ENCODE measurements around the gene CD83.

Gene CD83

DNA sequence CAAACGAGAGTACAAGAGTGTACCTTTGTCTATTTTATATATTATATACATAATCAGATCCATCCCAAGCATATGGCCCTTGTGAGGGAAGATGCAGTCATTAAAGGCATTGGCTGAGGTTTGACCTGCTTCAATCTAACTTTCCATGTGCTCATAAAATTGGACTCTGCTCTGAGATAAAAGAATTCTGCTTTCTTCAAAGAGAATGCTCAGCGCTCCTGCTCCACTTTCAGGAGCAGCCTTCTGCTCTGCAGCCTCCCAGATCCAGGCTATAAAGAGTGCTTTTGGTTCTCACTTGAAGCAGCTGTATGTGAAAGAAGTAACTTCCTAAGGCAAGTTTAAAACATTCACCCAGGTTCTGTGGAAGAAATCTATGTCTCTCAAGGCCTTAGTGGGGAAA lies 45.3 kb downstream of the CD83 start:
- Histone ChIP-seq H3K27ac (ENCODE audit: insufficient read depth, low read depth, low read length, poor library complexity, severe bottlenecking) (no peak overlapping the region), H3K36me3 (ENCODE audit: control insufficient read depth, insufficient read depth, low read length) (no peaks in the 10 kb centered on the region), H3K27me3 (ENCODE audit: control insufficient read depth, insufficient read depth, low read length, poor library complexity, severe bottlenecking) (no peaks in the 10 kb centered on the region), H3K9me3 (ENCODE audit: control insufficient read depth, low read length) (no peaks in the 10 kb centered on the region), H3K4me3 (ENCODE audit: insufficient read depth, low read depth, low read length) (no peak overlapping the region), H3K4me1 (ENCODE audit: control insufficient read depth, insufficient read depth, low read length) (no peaks in the 10 kb centered on the region)
- 96 to 97% methylated on average over 1 of the region's 2 CpGs for WGBS, 2 experiments

DNA sequence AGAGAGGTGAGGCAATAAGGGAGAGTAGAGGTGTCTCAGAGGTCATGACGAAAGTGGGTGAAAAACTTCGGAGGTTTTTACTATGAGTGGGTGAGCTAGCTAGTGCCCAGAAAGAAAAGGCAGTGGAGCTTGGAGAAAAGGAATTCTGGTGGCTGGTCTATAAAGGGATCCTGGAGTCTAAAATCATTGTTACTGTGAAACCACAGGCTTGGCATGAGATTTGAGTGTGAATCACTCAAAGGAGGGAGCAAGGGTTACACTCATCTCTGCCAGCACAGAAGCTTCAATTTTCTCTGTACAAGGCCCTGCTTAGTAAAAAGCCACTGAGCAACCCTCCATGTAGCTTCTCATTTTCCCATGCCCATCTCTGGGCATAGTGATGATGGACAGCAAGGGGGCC lies 47.5 kb downstream of the CD83 start:
- 94% methylated on average over 2 of the region's 2 CpGs for WGBS, 2 experiments
- Histone ChIP-seq H3K9me3 (ENCODE audit: control insufficient read depth, low read length) (no peaks in the 10 kb centered on the region), H3K27me3 (ENCODE audit: control insufficient read depth, insufficient read depth, low read length, poor library complexity, severe bottlenecking) (no peaks in the 10 kb centered on the region), H3K27ac (ENCODE audit: insufficient read depth, low read depth, low read length, poor library complexity, severe bottlenecking) (no peak overlapping the region), H3K36me3 (ENCODE audit: control insufficient read depth, insufficient read depth, low read length) (no peaks in the 10 kb centered on the region), H3K4me1 (ENCODE audit: control insufficient read depth, insufficient read depth, low read length) (no peaks in the 10 kb centered on the region), H3K4me3 (ENCODE audit: insufficient read depth, low read depth, low read length) (no peak overlapping the region)

DNA sequence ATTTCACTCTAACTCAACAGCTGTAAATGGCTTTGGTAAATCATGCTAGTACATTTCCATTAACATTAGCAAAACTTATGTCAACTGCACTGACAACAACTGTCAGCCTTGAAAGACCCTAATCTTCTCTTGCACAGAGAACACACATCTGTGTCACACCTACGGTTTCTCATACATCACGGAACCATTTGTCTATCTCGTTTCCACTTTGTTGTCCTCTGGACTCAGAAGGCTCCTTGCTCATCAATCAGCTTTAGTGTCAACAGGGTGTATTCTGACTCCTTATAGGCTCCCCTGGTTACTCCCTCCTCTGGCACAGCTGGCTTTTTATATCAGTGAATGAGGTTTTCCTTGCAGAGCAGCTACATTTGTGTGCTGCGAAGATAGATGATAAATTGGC lies 49.3 kb downstream of the CD83 start:
- Histone ChIP-seq H3K36me3 (ENCODE audit: control insufficient read depth, insufficient read depth, low read length) (no peaks in the 10 kb centered on the region), H3K27me3 (ENCODE audit: control insufficient read depth, insufficient read depth, low read length, poor library complexity, severe bottlenecking) (no peaks in the 10 kb centered on the region), H3K4me1 (ENCODE audit: control insufficient read depth, insufficient read depth, low read length) (no peaks in the 10 kb centered on the region), H3K27ac (ENCODE audit: insufficient read depth, low read depth, low read length, poor library complexity, severe bottlenecking) (no peak overlapping the region), H3K9me3 (ENCODE audit: control insufficient read depth, low read length) (no peaks in the 10 kb centered on the region), H3K4me3 (ENCODE audit: insufficient read depth, low read depth, low read length) (no peak overlapping the region)
- WGBS, 2 experiments = 76 to 89% methylated on average over 4 of the region's 4 CpGs

DNA sequence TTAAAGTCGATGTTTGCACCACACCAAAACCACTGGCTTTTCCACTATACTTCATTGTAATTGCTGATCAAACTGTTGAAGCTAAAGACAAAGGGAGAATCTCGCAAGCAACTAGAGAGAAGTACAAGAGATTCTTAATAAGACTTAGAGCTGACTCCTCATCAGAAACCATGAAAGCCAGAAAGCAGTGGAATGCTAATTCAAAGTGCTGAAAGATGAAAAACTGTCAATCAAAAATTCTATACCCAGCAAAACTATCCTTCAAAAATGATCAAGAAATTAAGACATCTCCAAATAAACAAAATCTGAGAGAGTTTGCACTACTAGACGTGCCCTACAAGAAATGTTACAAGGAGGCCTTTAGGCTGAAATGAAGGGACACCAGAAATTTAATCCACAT lies 52.6 kb downstream of the CD83 start:
- Histone ChIP-seq H3K36me3 (ENCODE audit: control insufficient read depth, insufficient read depth, low read length) (no peaks in the 10 kb centered on the region), H3K27ac (ENCODE audit: insufficient read depth, low read depth, low read length, poor library complexity, severe bottlenecking) (no peak overlapping the region), H3K9me3 (ENCODE audit: control insufficient read depth, low read length) (no peaks in the 10 kb centered on the region), H3K4me3 (ENCODE audit: insufficient read depth, low read depth, low read length) (no peak overlapping the region), H3K27me3 (ENCODE audit: control insufficient read depth, insufficient read depth, low read length, poor library complexity, severe bottlenecking) (no peaks in the 10 kb centered on the region), H3K4me1 (ENCODE audit: control insufficient read depth, insufficient read depth, low read length) (no peaks in the 10 kb centered on the region)
- 96 to 100% methylated on average over 2 to 3 of the region's 3 CpGs for WGBS, 2 experiments

DNA sequence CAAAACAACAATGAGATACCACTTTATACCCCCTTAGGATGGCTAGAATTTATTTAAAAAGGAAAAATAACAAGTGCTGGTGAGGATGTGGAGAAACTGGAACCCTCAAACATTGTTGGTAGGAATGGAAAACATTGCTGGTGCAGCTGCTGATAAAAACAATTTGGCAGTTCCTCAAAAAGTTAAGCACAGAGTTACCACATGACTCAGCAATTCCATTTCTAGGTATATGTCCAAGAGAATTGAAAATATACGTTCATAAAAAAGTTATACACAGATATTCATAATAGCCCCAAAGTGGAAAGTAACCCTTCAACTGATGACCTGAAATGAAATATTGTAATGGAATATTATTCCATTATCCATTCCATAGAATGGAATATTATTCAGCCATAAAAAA lies 55.0 kb downstream of the CD83 start:
- WGBS, 2 experiments = no CpG with 5 or more reads among the region's 1 CpG

DNA sequence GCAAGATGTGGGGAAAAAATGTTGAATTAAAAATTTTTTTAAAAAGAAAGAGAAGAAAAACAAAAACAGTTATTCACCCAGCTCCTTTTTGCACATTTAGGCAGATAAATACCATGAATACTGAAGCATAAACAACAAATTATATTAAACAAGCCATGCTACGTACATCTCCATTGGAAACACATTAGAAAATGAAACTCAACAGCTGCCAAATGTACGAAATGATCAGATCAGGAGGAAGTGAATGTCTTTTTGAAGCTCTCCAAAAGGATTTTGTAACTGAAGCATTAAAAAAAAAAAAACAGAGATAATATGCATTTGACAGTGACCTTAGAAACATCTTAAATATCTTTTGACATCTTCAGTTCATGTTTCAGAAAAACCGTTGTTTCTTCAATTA lies 56.7 kb downstream of the CD83 start:
- no peak overlapping the region for H3K27ac ChIP-seq (ENCODE audit: insufficient read depth, low read depth, low read length, poor library complexity, severe bottlenecking)
- H3K36me3 ChIP-seq (ENCODE audit: control insufficient read depth, insufficient read depth, low read length) = no peaks in the 10 kb centered on the region
- H3K4me1 ChIP-seq (ENCODE audit: control insufficient read depth, insufficient read depth, low read length) = no peaks in the 10 kb centered on the region
- no peak overlapping the region for H3K4me3 ChIP-seq (ENCODE audit: insufficient read depth, low read depth, low read length)
- WGBS, 2 experiments = 88 to 98% methylated on average over 2 to 3 of the region's 3 CpGs
- no peaks in the 10 kb centered on the region for H3K27me3 ChIP-seq (ENCODE audit: control insufficient read depth, insufficient read depth, low read length, poor library complexity, severe bottlenecking)
- H3K9me3 ChIP-seq (ENCODE audit: control insufficient read depth, low read length) = no peaks in the 10 kb centered on the region

More for the DNA sequence above, 55.0 kb downstream of the CD83 start:
- Histone ChIP-seq H3K4me1 (ENCODE audit: control insufficient read depth, insufficient read depth, low read length) (no peaks in the 10 kb centered on the region), H3K27me3 (ENCODE audit: control insufficient read depth, insufficient read depth, low read length, poor library complexity, severe bottlenecking) (no peaks in the 10 kb centered on the region), H3K4me3 (ENCODE audit: insufficient read depth, low read depth, low read length) (no peak overlapping the region), H3K9me3 (ENCODE audit: control insufficient read depth, low read length) (no peaks in the 10 kb centered on the region), H3K36me3 (ENCODE audit: control insufficient read depth, insufficient read depth, low read length) (no peaks in the 10 kb centered on the region), H3K27ac (ENCODE audit: insufficient read depth, low read depth, low read length, poor library complexity, severe bottlenecking) (no peak overlapping the region)

DNA sequence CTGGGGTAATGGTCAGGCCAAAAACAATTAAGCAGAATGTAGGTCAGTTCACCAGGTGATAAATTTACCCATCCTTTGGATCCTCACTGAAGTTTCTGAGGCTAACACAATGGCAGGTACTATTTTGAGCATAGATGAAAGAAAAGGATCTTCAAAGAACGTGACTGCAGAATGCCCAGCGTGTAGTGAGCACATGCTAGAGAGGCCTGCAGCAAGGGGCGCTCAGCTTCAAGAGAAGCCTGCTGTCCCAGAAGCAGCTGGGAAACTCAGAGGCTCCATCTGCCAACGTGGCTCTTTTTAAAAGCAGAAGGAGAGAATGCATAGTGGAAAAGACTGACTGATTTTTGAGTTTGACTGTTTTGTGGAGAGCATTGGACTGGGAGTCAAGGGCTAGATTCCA lies 57.4 kb downstream of the CD83 start:
- no peaks in the 10 kb centered on the region for H3K9me3 ChIP-seq (ENCODE audit: control insufficient read depth, low read length)
- H3K27me3 ChIP-seq (ENCODE audit: control insufficient read depth, insufficient read depth, low read length, poor library complexity, severe bottlenecking) = no peaks in the 10 kb centered on the region
- WGBS, 2 experiments = 78 to 82% methylated on average over 4 of the region's 4 CpGs
- no peak overlapping the region for H3K4me3 ChIP-seq (ENCODE audit: insufficient read depth, low read depth, low read length)
- no peaks in the 10 kb centered on the region for H3K36me3 ChIP-seq (ENCODE audit: control insufficient read depth, insufficient read depth, low read length)
- no peaks in the 10 kb centered on the region for H3K4me1 ChIP-seq (ENCODE audit: control insufficient read depth, insufficient read depth, low read length)
- H3K27ac ChIP-seq (ENCODE audit: insufficient read depth, low read depth, low read length, poor library complexity, severe bottlenecking) = no peak overlapping the region

DNA sequence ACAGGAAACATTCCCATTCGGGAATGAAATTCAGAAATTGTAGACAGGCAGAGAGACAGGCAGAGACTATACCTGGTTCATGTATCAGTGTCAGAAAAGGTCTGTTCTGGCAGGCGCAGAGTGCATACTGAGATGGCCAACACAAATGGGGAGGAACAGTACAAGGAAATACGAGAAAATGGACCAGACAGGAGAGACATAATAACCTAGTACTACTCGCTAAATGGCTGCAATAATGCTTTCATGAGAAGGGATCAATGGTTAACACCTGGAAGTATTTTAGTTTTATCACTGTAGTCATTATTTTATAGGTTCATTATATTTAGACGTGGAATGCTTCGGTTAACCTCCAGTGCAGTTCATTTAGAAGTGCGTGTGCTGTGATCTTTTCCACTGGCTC lies 58.9 kb downstream of the CD83 start:
- no peaks in the 10 kb centered on the region for H3K4me1 ChIP-seq (ENCODE audit: control insufficient read depth, insufficient read depth, low read length)
- no peaks in the 10 kb centered on the region for H3K36me3 ChIP-seq (ENCODE audit: control insufficient read depth, insufficient read depth, low read length)
- 83 to 86% methylated on average over 7 of the region's 7 CpGs for WGBS, 2 experiments
- no peaks in the 10 kb centered on the region for H3K27me3 ChIP-seq (ENCODE audit: control insufficient read depth, insufficient read depth, low read length, poor library complexity, severe bottlenecking)
- no peak overlapping the region for H3K4me3 ChIP-seq (ENCODE audit: insufficient read depth, low read depth, low read length)
- no peak overlapping the region for H3K27ac ChIP-seq (ENCODE audit: insufficient read depth, low read depth, low read length, poor library complexity, severe bottlenecking)
- no peaks in the 10 kb centered on the region for H3K9me3 ChIP-seq (ENCODE audit: control insufficient read depth, low read length)

DNA sequence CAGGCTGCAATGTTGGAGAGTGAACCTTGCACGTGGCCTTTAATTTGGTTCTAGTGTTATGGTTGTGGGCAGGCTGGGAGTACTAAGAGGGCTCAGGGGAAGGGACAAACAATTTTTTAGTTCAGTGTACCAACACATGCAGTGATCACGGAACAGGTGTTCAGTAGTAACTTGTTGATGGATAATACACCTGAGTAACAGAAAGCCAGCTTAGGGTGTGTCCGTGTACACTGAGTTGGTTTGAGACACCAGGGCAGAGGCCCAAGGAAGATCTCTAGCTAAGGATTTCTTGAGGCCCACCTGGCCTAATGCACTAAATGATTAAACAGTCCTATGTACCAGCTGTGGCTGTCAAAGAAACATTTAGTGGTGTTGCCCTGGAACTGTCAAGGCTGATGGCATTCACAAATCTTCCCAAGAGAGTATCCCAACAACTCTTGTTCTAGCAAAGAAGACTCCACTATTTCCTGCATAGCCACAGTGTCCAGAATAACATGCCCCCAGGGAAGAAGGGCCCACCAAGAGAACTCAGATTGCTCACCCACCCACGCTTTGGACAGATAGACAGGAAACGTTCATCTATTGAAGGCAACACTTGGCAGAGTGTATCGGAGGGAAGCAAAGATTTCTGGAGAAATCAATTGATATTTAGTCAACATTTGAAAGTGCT lies 60.0 kb downstream of the CD83 start:
- Histone ChIP-seq H3K4me1 (ENCODE audit: control insufficient read depth, insufficient read depth, low read length) (no peaks in the 10 kb centered on the region), H3K4me3 (ENCODE audit: insufficient read depth, low read depth, low read length) (no peak overlapping the region), H3K36me3 (ENCODE audit: control insufficient read depth, insufficient read depth, low read length) (no peaks in the 10 kb centered on the region), H3K27ac (ENCODE audit: insufficient read depth, low read depth, low read length, poor library complexity, severe bottlenecking) (no peak overlapping the region), H3K27me3 (ENCODE audit: control insufficient read depth, insufficient read depth, low read length, poor library complexity, severe bottlenecking) (no peaks in the 10 kb centered on the region), H3K9me3 (ENCODE audit: control insufficient read depth, low read length) (no peaks in the 10 kb centered on the region)
- 94 to 95% methylated on average over 6 of the region's 6 CpGs for WGBS, 2 experiments

DNA sequence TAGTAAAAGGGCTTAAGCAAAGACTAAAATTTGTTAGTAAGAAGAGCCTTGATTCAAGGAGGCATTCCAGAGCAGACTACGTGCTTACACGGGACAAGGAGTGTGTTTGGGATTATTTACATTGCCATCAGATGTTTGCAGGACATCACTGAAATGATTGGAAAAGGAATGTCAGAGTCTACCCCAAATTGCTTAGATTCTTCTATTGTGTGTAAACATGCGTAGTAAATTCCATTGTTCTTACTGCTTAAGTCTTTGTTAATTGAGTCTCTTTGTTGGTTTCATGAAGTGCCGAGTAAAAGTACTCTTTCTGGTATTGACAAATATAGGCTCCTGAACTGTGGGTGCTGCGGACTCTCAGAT lies 60.5 kb downstream of the CD83 start:
- H3K4me3 ChIP-seq (ENCODE audit: insufficient read depth, low read depth, low read length) = no peak overlapping the region
- no peaks in the 10 kb centered on the region for H3K27me3 ChIP-seq (ENCODE audit: control insufficient read depth, insufficient read depth, low read length, poor library complexity, severe bottlenecking)
- H3K9me3 ChIP-seq (ENCODE audit: control insufficient read depth, low read length) = no peaks in the 10 kb centered on the region
- 86 to 88% methylated on average over 5 of the region's 5 CpGs for WGBS, 2 experiments
- no peaks in the 10 kb centered on the region for H3K4me1 ChIP-seq (ENCODE audit: control insufficient read depth, insufficient read depth, low read length)
- H3K36me3 ChIP-seq (ENCODE audit: control insufficient read depth, insufficient read depth, low read length) = no peaks in the 10 kb centered on the region
- no peak overlapping the region for H3K27ac ChIP-seq (ENCODE audit: insufficient read depth, low read depth, low read length, poor library complexity, severe bottlenecking)

DNA sequence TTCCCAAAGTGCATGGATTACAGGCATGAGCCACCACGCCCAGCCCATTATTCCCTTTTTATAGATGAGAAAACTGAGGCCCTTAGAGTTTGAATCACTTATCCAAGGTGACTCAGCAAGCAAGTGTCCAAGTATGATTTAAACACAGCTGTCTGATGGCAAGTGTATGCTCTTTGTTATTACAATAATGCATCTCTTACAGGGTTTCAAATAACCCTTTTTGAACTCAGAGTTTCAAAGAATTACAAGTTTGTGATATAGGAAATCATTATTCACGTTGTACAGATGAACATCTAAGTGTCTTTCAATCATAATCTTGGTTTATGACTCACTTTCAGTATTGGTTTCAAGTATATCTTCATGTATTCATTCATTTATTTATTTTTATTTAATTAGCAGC lies 63.0 kb downstream of the CD83 start:
- Histone ChIP-seq H3K36me3 (ENCODE audit: control insufficient read depth, insufficient read depth, low read length) (no peaks in the 10 kb centered on the region), H3K27ac (ENCODE audit: insufficient read depth, low read depth, low read length, poor library complexity, severe bottlenecking) (no peak overlapping the region), H3K27me3 (ENCODE audit: control insufficient read depth, insufficient read depth, low read length, poor library complexity, severe bottlenecking) (no peaks in the 10 kb centered on the region), H3K9me3 (ENCODE audit: control insufficient read depth, low read length) (no peaks in the 10 kb centered on the region), H3K4me3 (ENCODE audit: insufficient read depth, low read depth, low read length) (no peak overlapping the region), H3K4me1 (ENCODE audit: control insufficient read depth, insufficient read depth, low read length) (no peaks in the 10 kb centered on the region)
- WGBS, 2 experiments = 89 to 95% methylated on average over 1 to 2 of the region's 2 CpGs

All from ectodermal cell (in vitro differentiated cells).